HepG2 (cell line): ENCODE measurements around the gene FAM53C. TPM values are rescaled to one million over a fixed set of nuclear protein-coding genes. Genes with fewer than 3 reads are reported as not detected.
A peak's percentile ranks its signal among the peaks of the same experiment; 100 is the strongest.

Experiments
- ATRX ChIP-seq: sonication (generic); formaldehyde crosslinking; IDR thresholded peaks from 2 replicates; pipeline ENCODE4 v1.4.0; 2020; ENCODE audit warnings: missing genetic modification reagents, borderline replicate concordance
- CAMTA2 ChIP-seq: sonication (generic); formaldehyde crosslinking; IDR thresholded peaks from 2 replicates; pipeline ENCODE4 v1.4.0; 2020; ENCODE audit warnings: mild to moderate bottlenecking, missing genetic modification reagents, borderline replicate concordance
- FOXK1 ChIP-seq: sonication (generic); formaldehyde crosslinking; IDR thresholded peaks from 2 replicates; pipeline ENCODE4 v1.4.0; 2020; ENCODE audit warnings: low read depth, missing genetic modification reagents, borderline replicate concordance
- HDAC1 ChIP-seq: sonication (generic); formaldehyde crosslinking; IDR thresholded peaks from 2 replicates; pipeline ENCODE4 v1.5.1; 2020; ENCODE audit warnings: mild to moderate bottlenecking, missing genetic modification reagents
- NFE2L2 ChIP-seq: fragments of 150-350 bp; IDR thresholded peaks from 2 replicates; pipeline ENCODE4 v1.6.1; 2014; ENCODE audit warnings: low read length
- NFKBIZ ChIP-seq: IDR thresholded peaks from 2 replicates; pipeline ENCODE4 v1.6.1; 2018; ENCODE audit warnings: missing genetic modification reagents, missing compliant biosample characterization
- PHF20 ChIP-seq: sonication (generic); formaldehyde crosslinking; IDR thresholded peaks from 2 replicates; pipeline ENCODE4 v1.5.0; 2020; ENCODE audit warnings: mild to moderate bottlenecking, missing genetic modification reagents
- PHF21A ChIP-seq: sonication (generic); formaldehyde crosslinking; IDR thresholded peaks from 2 replicates; pipeline ENCODE4 v1.5.0; 2020; ENCODE audit warnings: mild to moderate bottlenecking, missing genetic modification reagents
- SOX5 ChIP-seq: IDR thresholded peaks from 2 replicates; pipeline ENCODE4 v1.6.1; 2016; ENCODE audit warnings: borderline replicate concordance
- STAG1 ChIP-seq: sonication (generic); formaldehyde crosslinking; IDR thresholded peaks from 2 replicates; pipeline ENCODE4 v1.4.0; 2020; ENCODE audit warnings: missing genetic modification reagents
- TBL1XR1 ChIP-seq: fragments of 150-350 bp; IDR thresholded peaks from 2 replicates; pipeline ENCODE4 v1.6.1; 2014; ENCODE audit warnings: borderline replicate concordance, low read length; ENCODE audit not compliant: partially characterized antibody
- YY1 ChIP-seq: IDR thresholded peaks from 2 replicates; pipeline ENCODE4 v1.6.1; 2011; ENCODE audit warnings: low read length, low read depth, moderate library complexity, mild to moderate bottlenecking; ENCODE audit not compliant: insufficient read depth, insufficient replicate concordance
- ZFAT ChIP-seq: sonication (generic); formaldehyde crosslinking; conservative IDR thresholded peaks from 2 replicates; pipeline ENCODE4 v1.8.1; 2023; ENCODE audit warnings: missing genetic modification reagents, inconsistent platforms
- ZNF207 ChIP-seq: fragments of 450-650 bp; IDR thresholded peaks from 2 replicates; pipeline ENCODE4 v1.6.1; 2016; ENCODE audit warnings: antibody characterized with exemption, borderline replicate concordance
- ZNF251 ChIP-seq: sonication (generic); formaldehyde crosslinking; IDR thresholded peaks from 2 replicates; pipeline ENCODE4 v1.9.0; 2021; ENCODE audit warnings: mild to moderate bottlenecking, missing genetic modification reagents
- ZNF333 ChIP-seq: sonication (generic); formaldehyde crosslinking; IDR thresholded peaks from 2 replicates; pipeline ENCODE4 v1.4.0; 2020; ENCODE audit warnings: mild to moderate bottlenecking, missing genetic modification reagents, borderline replicate concordance
- ZNF510 ChIP-seq: sonication (generic); formaldehyde crosslinking; IDR thresholded peaks from 2 replicates; pipeline ENCODE4 v1.4.0; 2020; ENCODE audit warnings: low read depth, mild to moderate bottlenecking, missing genetic modification reagents
- ZNF543 ChIP-seq: sonication (generic); formaldehyde crosslinking; IDR thresholded peaks from 2 replicates; pipeline ENCODE4 v1.4.0; 2020; ENCODE audit warnings: mild to moderate bottlenecking, missing genetic modification reagents
- ZNF644 ChIP-seq: IDR thresholded peaks from 2 replicates; pipeline ENCODE4 v1.6.1; 2016; ENCODE audit warnings: low read depth
- ZNF747 ChIP-seq: sonication (generic); formaldehyde crosslinking; IDR thresholded peaks from 2 replicates; pipeline ENCODE4 v1.8.1; 2023; ENCODE audit warnings: missing genetic modification reagents, mild to moderate bottlenecking, borderline replicate concordance
- polyA plus RNA-seq, 8 experiments: library from polyadenylated mRNA; depleted of rRNA in 3 of 8; stranded (reverse) in 7 of 8; unstranded in 1 of 8; fragments of >200 nt; fragmentation: Illumina TruSeq in 4 of 8; extraction: Trizol in 4 of 8; gene quantifications; 2 replicates each; pipeline versions ENCODE4 v1.2.1 to v1.2.3, GENCODE V29; 2011 to 2016; ENCODE audit warnings: low read depth in 4 of 8, missing spikeins in 1 of 8, mixed read lengths in 1 of 8; ENCODE audit not compliant: insufficient read depth in 1 of 8
- total RNA-seq, 5 experiments: library from RNA; depleted of rRNA; stranded (reverse); fragments of >200 nt; fragmentation: Illumina TruSeq; extraction: Trizol; gene quantifications; 2 replicates each; pipeline ENCODE4 v1.2.3, GENCODE V29; 2016; ENCODE audit warnings: low read depth in 1 of 5
- TF ChIP-seq, protein P1 (sequence below): sonication (generic); formaldehyde crosslinking; IDR thresholded peaks from 2 replicates; pipeline ENCODE4 v1.4.0; 2020; ENCODE audit warnings: mild to moderate bottlenecking, missing genetic modification reagents
- TF ChIP-seq, protein P2 (sequence below): sonication (generic); formaldehyde crosslinking; IDR thresholded peaks from 2 replicates; pipeline ENCODE4 v1.5.0; 2020; ENCODE audit warnings: mild to moderate bottlenecking, missing genetic modification reagents
- TF ChIP-seq, protein P3 (sequence below): sonication (generic); formaldehyde crosslinking; IDR thresholded peaks from 2 replicates; pipeline ENCODE4 v1.4.0; 2020; ENCODE audit warnings: missing genetic modification reagents
- TF ChIP-seq, protein P4 (sequence below): sonication (generic); formaldehyde crosslinking; conservative IDR thresholded peaks from 2 replicates; pipeline ENCODE4 v1.4.0; 2020; ENCODE audit warnings: missing genetic modification reagents

FAM53C gene
- total and polyA plus RNA-seq, 2 of the 13 experiments (the other 11 are each of a cell fraction or from before 2014, with no cell fraction given), result 26.9 to 30.1 TPM

DNA sequence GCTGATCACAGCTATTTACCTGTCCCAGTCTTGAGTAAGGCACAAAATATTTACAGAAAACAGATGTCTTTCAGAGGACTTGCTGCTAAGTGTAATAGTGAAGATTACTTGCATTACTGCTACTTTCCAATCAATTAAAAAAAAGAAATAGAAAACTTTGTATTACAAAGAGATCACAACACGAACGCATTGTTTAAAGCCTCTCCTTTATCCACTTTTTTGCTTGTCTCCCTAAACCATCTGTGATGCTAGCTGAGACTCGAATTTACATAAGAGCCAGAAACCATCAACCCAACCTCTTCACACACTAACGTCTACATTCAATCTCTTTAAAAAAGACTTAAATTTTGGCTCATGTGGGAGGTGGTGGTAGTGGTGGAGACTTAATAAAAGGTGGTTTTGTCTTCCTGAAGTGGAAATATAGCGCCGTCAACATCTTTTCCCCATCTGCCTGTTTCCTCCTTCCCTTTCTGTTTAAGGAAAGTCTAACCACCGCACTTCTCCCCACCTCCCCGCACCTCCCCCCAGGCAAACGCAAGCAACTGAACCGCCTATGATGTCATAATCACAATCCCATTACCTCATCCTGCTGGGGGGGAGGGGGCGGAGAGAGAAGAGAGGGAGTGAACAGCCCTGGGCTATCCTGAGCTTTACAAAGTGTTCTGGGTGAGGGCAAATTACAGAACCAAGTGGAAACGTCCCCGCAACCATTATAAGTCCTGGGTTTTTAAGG lies 948 bp upstream of the FAM53C start (continued):
- TF ChIP-seq FOXK1 (CRISPR knock-in tag) (no peak), CAMTA2 (CRISPR knock-in tag) (no peak), SOX5 (CRISPR knock-in tag) (no peak; the same call in 1 of the 2 replicates), YY1 (no peak), ZNF510 (no peak), ZNF207 (no peak), ZNF644 (CRISPR knock-in tag) (no peak), ZNF333 (0 out of 2 replicates have a peak, but pooled peaks have one; percentile 36), HDAC1 (peak; percentile 56; the same call in 1 of the 2 replicates), NFE2L2 (no peak), ZFAT (CRISPR knock-in tag) (no peak), PHF21A (CRISPR knock-in tag) (no peak), STAG1 (CRISPR knock-in tag) (no peak), TBL1XR1 (peak; percentile 64), ATRX (CRISPR knock-in tag) (no peak), PHF20 (no peak), NFKBIZ (no peak), ZNF543 (no peak), ZNF747 (CRISPR knock-in tag) (no peak), ZNF251 (CRISPR knock-in tag) (no peak)
- TF ChIP-seq, protein P1, sequence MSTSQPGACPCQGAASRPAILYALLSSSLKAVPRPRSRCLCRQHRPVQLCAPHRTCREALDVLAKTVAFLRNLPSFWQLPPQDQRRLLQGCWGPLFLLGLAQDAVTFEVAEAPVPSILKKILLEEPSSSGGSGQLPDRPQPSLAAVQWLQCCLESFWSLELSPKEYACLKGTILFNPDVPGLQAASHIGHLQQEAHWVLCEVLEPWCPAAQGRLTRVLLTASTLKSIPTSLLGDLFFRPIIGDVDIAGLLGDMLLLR (CRISPR knock-in tag), result no peak
- TF ChIP-seq, protein P2, sequence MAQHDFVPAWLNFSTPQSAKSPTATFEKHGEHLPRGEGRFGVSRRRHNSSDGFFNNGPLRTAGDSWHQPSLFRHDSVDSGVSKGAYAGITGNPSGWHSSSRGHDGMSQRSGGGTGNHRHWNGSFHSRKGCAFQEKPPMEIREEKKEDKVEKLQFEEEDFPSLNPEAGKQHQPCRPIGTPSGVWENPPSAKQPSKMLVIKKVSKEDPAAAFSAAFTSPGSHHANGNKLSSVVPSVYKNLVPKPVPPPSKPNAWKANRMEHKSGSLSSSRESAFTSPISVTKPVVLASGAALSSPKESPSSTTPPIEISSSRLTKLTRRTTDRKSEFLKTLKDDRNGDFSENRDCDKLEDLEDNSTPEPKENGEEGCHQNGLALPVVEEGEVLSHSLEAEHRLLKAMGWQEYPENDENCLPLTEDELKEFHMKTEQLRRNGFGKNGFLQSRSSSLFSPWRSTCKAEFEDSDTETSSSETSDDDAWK, result no peak
- TF ChIP-seq, protein P3, sequence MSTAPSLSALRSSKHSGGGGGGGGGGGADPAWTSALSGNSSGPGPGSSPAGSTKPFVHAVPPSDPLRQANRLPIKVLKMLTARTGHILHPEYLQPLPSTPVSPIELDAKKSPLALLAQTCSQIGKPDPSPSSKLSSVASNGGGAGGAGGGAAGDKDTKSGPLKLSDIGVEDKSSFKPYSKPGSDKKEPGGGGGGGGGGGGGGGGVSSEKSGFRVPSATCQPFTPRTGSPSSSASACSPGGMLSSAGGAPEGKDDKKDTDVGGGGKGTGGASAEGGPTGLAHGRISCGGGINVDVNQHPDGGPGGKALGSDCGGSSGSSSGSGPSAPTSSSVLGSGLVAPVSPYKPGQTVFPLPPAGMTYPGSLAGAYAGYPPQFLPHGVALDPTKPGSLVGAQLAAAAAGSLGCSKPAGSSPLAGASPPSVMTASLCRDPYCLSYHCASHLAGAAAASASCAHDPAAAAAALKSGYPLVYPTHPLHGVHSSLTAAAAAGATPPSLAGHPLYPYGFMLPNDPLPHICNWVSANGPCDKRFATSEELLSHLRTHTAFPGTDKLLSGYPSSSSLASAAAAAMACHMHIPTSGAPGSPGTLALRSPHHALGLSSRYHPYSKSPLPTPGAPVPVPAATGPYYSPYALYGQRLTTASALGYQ, result no peak
- TF ChIP-seq, protein P4, sequence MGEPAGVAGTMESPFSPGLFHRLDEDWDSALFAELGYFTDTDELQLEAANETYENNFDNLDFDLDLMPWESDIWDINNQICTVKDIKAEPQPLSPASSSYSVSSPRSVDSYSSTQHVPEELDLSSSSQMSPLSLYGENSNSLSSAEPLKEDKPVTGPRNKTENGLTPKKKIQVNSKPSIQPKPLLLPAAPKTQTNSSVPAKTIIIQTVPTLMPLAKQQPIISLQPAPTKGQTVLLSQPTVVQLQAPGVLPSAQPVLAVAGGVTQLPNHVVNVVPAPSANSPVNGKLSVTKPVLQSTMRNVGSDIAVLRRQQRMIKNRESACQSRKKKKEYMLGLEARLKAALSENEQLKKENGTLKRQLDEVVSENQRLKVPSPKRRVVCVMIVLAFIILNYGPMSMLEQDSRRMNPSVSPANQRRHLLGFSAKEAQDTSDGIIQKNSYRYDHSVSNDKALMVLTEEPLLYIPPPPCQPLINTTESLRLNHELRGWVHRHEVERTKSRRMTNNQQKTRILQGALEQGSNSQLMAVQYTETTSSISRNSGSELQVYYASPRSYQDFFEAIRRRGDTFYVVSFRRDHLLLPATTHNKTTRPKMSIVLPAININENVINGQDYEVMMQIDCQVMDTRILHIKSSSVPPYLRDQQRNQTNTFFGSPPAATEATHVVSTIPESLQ, result no peak
